IMR-90 (cell line): Measurements from ENCODE around the gene EXO1. TPM values are rescaled to one million over a fixed set of nuclear protein-coding genes. Genes with fewer than 3 reads are reported as not detected.

Source experiments
- ATAC-seq: fragments of 200-7000 bp; cut with Tn5 transposase; 2 replicates; pipeline ENCODE4 v1.9.1; 2020; ENCODE audit warnings: low read depth, mild to moderate bottlenecking, moderate library complexity
- BruUV-seq: library from RNA; stranded (reverse); fragments of 400-500 nt; replicated peaks from 2 replicates; lab custom pipeline; 2021; lab: Mats Ljungman, UMichigan
- CTCF ChIA-PET: fragments of 300-600 bp; formaldehyde crosslinking; extraction: SDS; loops from one replicate; lab custom pipeline; 2021; ENCODE audit warnings: antibody characterized with exemption; lab: Yijun Ruan, JAX
- POLR2A ChIA-PET: fragments of 300-600 bp; sonication (Branson Sonifier 250); formaldehyde crosslinking; loops from one replicate; lab custom pipeline; 2022; ENCODE audit warnings: antibody characterized with exemption; ENCODE audit not compliant: unreplicated experiment; lab: Charles Lee
- DNase-seq: peaks from one replicate; pipeline ENCODE4 v3.0.0; 2013
- H2AFZ ChIP-seq: replicated peaks from 2 replicates; pipeline ENCODE3; 2013; ENCODE audit warnings: low read length, mild to moderate bottlenecking; ENCODE audit not compliant: poor library complexity
- H2AK5ac ChIP-seq: 2 replicates; pipeline ENCODE4 v1.6.1; 2013; ENCODE audit warnings: low read depth, low read length, inconsistent platforms
- H2AK9ac ChIP-seq: replicated peaks from 2 replicates; pipeline ENCODE3; 2013; ENCODE audit warnings: mild to moderate bottlenecking, low read depth, low read length, moderate library complexity; ENCODE audit not compliant: poor library complexity
- H2BK120ac ChIP-seq: 2 replicates; pipeline ENCODE4 v1.6.1; 2013; ENCODE audit warnings: low read depth, low read length, inconsistent platforms
- H2BK15ac ChIP-seq: 3 replicates; pipeline ENCODE4 v1.6.1; 2013; ENCODE audit warnings: low read depth, low read length, inconsistent platforms
- H2BK20ac ChIP-seq: 2 replicates; pipeline ENCODE4 v1.6.1; 2013; ENCODE audit warnings: low read depth, mild to moderate bottlenecking, inconsistent platforms, low read length, moderate library complexity
- H2BK5ac ChIP-seq: 2 replicates; pipeline ENCODE4 v1.6.1; 2013; ENCODE audit warnings: mild to moderate bottlenecking, low read depth, low read length, inconsistent platforms; ENCODE audit not compliant: poor library complexity, severe bottlenecking
- H3K14ac ChIP-seq: replicated peaks from 2 replicates; pipeline ENCODE4 v1.6.1; 2013; ENCODE audit warnings: low read depth, low read length, inconsistent platforms
- H3K18ac ChIP-seq: 2 replicates; pipeline ENCODE4 v1.6.1; 2013; ENCODE audit warnings: low read depth, low read length, control low read depth
- H3K23ac ChIP-seq: 2 replicates; pipeline ENCODE4 v1.6.1; 2013; ENCODE audit warnings: low read depth, low read length, inconsistent platforms
- H3K27ac ChIP-seq: 2 replicates; pipeline ENCODE4 v1.5.1; 2013; ENCODE audit warnings: mild to moderate bottlenecking, control low read depth, low read length; ENCODE audit not compliant: insufficient read depth
- H3K27me3 ChIP-seq: 2 replicates; pipeline ENCODE4 v1.6.1; 2013; ENCODE audit warnings: low read length; ENCODE audit not compliant: control insufficient read depth, insufficient read depth
- H3K36me3 ChIP-seq: 2 replicates; pipeline ENCODE4 v1.6.1; 2013; ENCODE audit warnings: low read length, mixed read lengths; ENCODE audit not compliant: control insufficient read depth, insufficient read depth
- H3K4ac ChIP-seq: 2 replicates; pipeline ENCODE4 v1.6.1; 2013; ENCODE audit warnings: low read depth, low read length, inconsistent platforms
- H3K4me1 ChIP-seq: 2 replicates; pipeline ENCODE4 v1.6.1; 2013; ENCODE audit warnings: low read length, mixed read lengths; ENCODE audit not compliant: control insufficient read depth, insufficient read depth
- H3K4me2 ChIP-seq: 2 replicates; pipeline ENCODE4 v1.6.1; 2013; ENCODE audit warnings: low read depth, mild to moderate bottlenecking, control low read depth, low read length, moderate library complexity
- H3K4me3 ChIP-seq: 2 replicates; pipeline ENCODE4 v1.5.1; 2013; ENCODE audit warnings: low read depth, mild to moderate bottlenecking, control low read depth, low read length, moderate library complexity; ENCODE audit not compliant: insufficient read depth
- H3K56ac ChIP-seq: 2 replicates; pipeline ENCODE4 v1.6.1; 2013; ENCODE audit warnings: low read length, inconsistent platforms; ENCODE audit not compliant: insufficient read depth; ENCODE audit errors: extremely low read depth
- H3K79me1 ChIP-seq, 2 experiments: 2 replicates each; pipeline ENCODE4 v1.6.1; 2013; ENCODE audit warnings: low read length in 2 of 2, inconsistent platforms in 1 of 2, low read depth in 1 of 2
- H3K9ac ChIP-seq: 2 replicates; pipeline ENCODE4 v1.6.1; 2013; ENCODE audit warnings: low read depth, low read length, control low read depth
- H3K9me1 ChIP-seq: 2 replicates; pipeline ENCODE4 v1.6.1; 2013; ENCODE audit warnings: low read length, inconsistent platforms; ENCODE audit not compliant: insufficient read depth
- H3K9me3 ChIP-seq: 2 replicates; pipeline ENCODE4 v1.6.1; 2013; ENCODE audit warnings: low read length; ENCODE audit not compliant: control insufficient read depth, insufficient read depth
- H4K20me1 ChIP-seq: 2 replicates; pipeline ENCODE4 v1.6.1; 2013; ENCODE audit warnings: low read length, inconsistent platforms; ENCODE audit not compliant: insufficient read depth
- H4K5ac ChIP-seq: 2 replicates; pipeline ENCODE4 v1.6.1; 2013; ENCODE audit warnings: mild to moderate bottlenecking, low read depth, low read length, control low read depth
- H4K8ac ChIP-seq, 2 experiments: 2 replicates each; pipeline ENCODE4 v1.6.1; 2013; ENCODE audit warnings: low read depth in 2 of 2, low read length in 2 of 2, control low read depth in 1 of 2, inconsistent platforms in 1 of 2
- H4K91ac ChIP-seq: 2 replicates; pipeline ENCODE4 v1.6.1; 2013; ENCODE audit warnings: low read depth, low read length, inconsistent platforms; ENCODE audit not compliant: insufficient read depth
- CTCF ChIP-seq: conservative IDR thresholded peaks from 2 replicates; pipeline ENCODE4 v1.5.1; 2012; ENCODE audit warnings: mild to moderate bottlenecking, low read depth, low read length, improper control_type of control experiment
- ELK1 ChIP-seq: fragments of 150-350 bp; IDR thresholded peaks from 2 replicates; pipeline ENCODE4 v1.6.1; 2016; ENCODE audit warnings: low read depth, mild to moderate bottlenecking, low read length, moderate library complexity, borderline replicate concordance
- MAZ ChIP-seq: IDR thresholded peaks from 2 replicates; pipeline ENCODE4 v1.6.1; 2012; ENCODE audit warnings: low read depth, mild to moderate bottlenecking, low read length, improper control_type of control experiment, moderate library complexity, borderline replicate concordance
- MXI1 ChIP-seq: IDR thresholded peaks from 2 replicates; pipeline ENCODE4 v1.6.1; 2012; ENCODE audit warnings: low read depth, mild to moderate bottlenecking, low read length, moderate library complexity, borderline replicate concordance
- POLR2A ChIP-seq: IDR thresholded peaks from 2 replicates; pipeline ENCODE4 v1.6.1; 2012; ENCODE audit warnings: mild to moderate bottlenecking, low read depth, low read length
- RAD21 ChIP-seq: IDR thresholded peaks from 2 replicates; pipeline ENCODE4 v1.6.1; 2012; ENCODE audit warnings: low read length, improper control_type of control experiment
- SMC3 ChIP-seq: fragments of 150-350 bp; IDR thresholded peaks from 2 replicates; pipeline ENCODE4 v1.6.1; 2016; ENCODE audit warnings: low read depth, mild to moderate bottlenecking, antibody characterized with exemption, low read length, moderate library complexity
- WGBS, 2 experiments: methylation state at CpG; one replicate each; pipeline versions ENCODE4 v1.1.5 to v1.1.7; 2013; ENCODE audit warnings: missing lambda C conversion rate in 2 of 2; ENCODE audit not compliant: insufficient read length in 1 of 2; ENCODE audit errors: extremely low coverage in 2 of 2; 5-methylcytosine and 5-hydroxymethylcytosine counted together
- dilution Hi-C: fragments of 300-500 bp; cut with HindIII; formaldehyde crosslinking; loops from one replicate; pipeline ENCODE4 v1.14.3; 2018; ENCODE audit warnings: low sequenced_read_pairs; ENCODE audit not compliant: unreplicated experiment
- in situ Hi-C: fragments of 300-500 bp; cut with MboI; formaldehyde crosslinking; loops from 3 replicates; pipeline ENCODE4 v1.14.3; 2019; ENCODE audit warnings: low sequenced_read_pairs, inconsistent platforms, mixed read lengths
- intact Hi-C: fragments of 100-400 bp; cut with micrococcal nuclease; formaldehyde crosslinking; loops from 2 replicates; pipeline ENCODE4 v1.10.0; 2022
- polyA plus RNA-seq, 3 experiments: library from polyadenylated mRNA; depleted of rRNA; stranded (reverse); fragments of >200 nt; gene quantifications; 2 replicates each; pipeline ENCODE4 v1.2.3, GENCODE V29; 2012; ENCODE audit warnings: low replicate concordance in 1 of 3
- total RNA-seq: library from RNA; depleted of rRNA; stranded (reverse); fragments of >200 nt; gene quantifications from 2 replicates; pipeline ENCODE4 v1.2.3, GENCODE V29; 2012

The EXO1 gene
- total and polyA plus RNA-seq, 2 of the 4 experiments (the other 2 are of a cell fraction): 5.1 to 12.9 TPM

GRCh38 chr1:241917487-241917886, 69.5 kb downstream of the EXO1 start:
- Histone ChIP-seq H3K4me2 (no peak overlapping the region), H3K4me1 (no peaks in the 10 kb centered on the region), H2BK15ac (no peak overlapping the region), H3K4me3 (no peak overlapping the region), H3K79me1 (no peaks in the 10 kb centered on the region), H3K9me3 (no peaks in the 10 kb centered on the region), H3K9me1 (no peaks in the 10 kb centered on the region), H2AK9ac (no peak overlapping the region), H2BK20ac (no peak overlapping the region), H3K14ac (no peak overlapping the region), H2BK5ac (no peak overlapping the region), H4K91ac (no peak overlapping the region), H4K8ac (no peak overlapping the region), H3K27me3 (no peaks in the 10 kb centered on the region), H2AK5ac (no peak overlapping the region), H3K18ac (no peak overlapping the region), H3K9ac (no peak overlapping the region), H4K20me1 (no peaks in the 10 kb centered on the region), H3K23ac (no peak overlapping the region), H3K36me3 (no peaks in the 10 kb centered on the region), H3K4ac (no peak overlapping the region), H4K5ac (no peak overlapping the region), H3K27ac (no peak overlapping the region), H3K56ac (no peak overlapping the region), H2BK120ac (no peak overlapping the region), H2AFZ (no peak overlapping the region)
- BruUV-seq: no TSS peak
- ChIA-PET CTCF (no interaction called here), POLR2A (interaction anchor here (0.6 kb wide), 1 partner anchor 38 kb away, joined by 3 read pairs; no protein-coding TSS in a partner anchor)
- TF ChIP-seq MAZ: no peak
- no peak for TF ChIP-seq POLR2A
- TF ChIP-seq ELK1: no peak
- TF ChIP-seq RAD21: no peak
- TF ChIP-seq CTCF: no peak
- TF ChIP-seq MXI1: no peak
- TF ChIP-seq SMC3: no peak
- in situ Hi-C loops (no loop called here), intact Hi-C loops (no loop called here), dilution Hi-C loops (no loop called here)
- DNase-seq (no peak), ATAC-seq (no peak)
- 82% methylated on average over 8 of the region's 12 CpGs; no CpG with 5 or more reads in 1 of the 2 experiments for WGBS, 2 experiments
